ENCODE data around the gene CYB561D1.

CYB561D1 gene

DNA sequence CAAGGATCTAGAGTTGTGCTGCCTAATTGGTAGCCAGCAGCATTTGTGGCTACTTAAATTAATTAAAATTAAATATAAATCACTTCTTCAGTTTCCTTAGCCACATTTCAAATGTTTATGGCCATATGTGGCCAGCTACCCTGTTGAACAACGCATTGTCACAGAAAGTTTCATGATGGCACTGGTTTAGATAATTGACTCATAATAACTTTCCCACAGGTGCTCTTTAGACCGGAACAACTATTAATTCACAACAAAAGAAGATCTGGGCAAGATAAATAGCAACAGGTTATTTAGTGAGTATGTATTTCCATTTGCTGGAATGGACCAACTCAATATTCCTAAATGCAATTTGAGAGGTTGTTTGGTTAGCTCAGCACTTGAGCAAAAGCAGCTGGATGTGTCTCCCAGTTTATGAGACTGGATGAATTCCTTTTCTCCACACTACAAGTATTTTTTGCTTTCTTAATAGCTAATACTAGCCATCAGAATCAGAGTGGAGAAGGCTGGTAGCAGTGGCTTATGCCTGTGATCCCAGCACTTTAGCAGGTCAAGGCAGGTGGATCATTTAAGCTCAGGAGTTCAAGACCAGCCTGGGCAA lies 19.3 kb downstream of the CYB561D1 start:
- H3K9me3 ChIP-seq (ENCODE audit: control insufficient read depth, insufficient read depth, low read length) = no peaks in the 10 kb centered on the region
- H4K20me1 ChIP-seq (ENCODE audit: control insufficient read depth, insufficient read depth, low read depth, low read length) = no peaks in the 10 kb centered on the region
- H3K27me3 ChIP-seq (ENCODE audit: control insufficient read depth, low read length) = peaks cover 28% of the 10 kb centered on the region
- H3K79me2 ChIP-seq (ENCODE audit: control insufficient read depth, low read length) = no peaks in the 10 kb centered on the region
- H3K27ac ChIP-seq (ENCODE audit: low read depth, low read length) = no peak overlapping the region
- TF ChIP-seq EZH2phosphoT487 (IDR thresholded peaks at IDR 0.05; ENCODE audit: borderline replicate concordance, low read length) = no peak
- TF ChIP-seq, protein P1, sequence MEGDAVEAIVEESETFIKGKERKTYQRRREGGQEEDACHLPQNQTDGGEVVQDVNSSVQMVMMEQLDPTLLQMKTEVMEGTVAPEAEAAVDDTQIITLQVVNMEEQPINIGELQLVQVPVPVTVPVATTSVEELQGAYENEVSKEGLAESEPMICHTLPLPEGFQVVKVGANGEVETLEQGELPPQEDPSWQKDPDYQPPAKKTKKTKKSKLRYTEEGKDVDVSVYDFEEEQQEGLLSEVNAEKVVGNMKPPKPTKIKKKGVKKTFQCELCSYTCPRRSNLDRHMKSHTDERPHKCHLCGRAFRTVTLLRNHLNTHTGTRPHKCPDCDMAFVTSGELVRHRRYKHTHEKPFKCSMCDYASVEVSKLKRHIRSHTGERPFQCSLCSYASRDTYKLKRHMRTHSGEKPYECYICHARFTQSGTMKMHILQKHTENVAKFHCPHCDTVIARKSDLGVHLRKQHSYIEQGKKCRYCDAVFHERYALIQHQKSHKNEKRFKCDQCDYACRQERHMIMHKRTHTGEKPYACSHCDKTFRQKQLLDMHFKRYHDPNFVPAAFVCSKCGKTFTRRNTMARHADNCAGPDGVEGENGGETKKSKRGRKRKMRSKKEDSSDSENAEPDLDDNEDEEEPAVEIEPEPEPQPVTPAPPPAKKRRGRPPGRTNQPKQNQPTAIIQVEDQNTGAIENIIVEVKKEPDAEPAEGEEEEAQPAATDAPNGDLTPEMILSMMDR (IDR thresholded peaks at IDR 0.05; ENCODE audit: low read depth, low read length, poor library complexity, severe bottlenecking) = no peak
- H3K4me1 ChIP-seq (ENCODE audit: control insufficient read depth, low read length) = peaks cover 6% of the 10 kb centered on the region
- H3K9me2 ChIP-seq (replicated peaks; ENCODE audit: control insufficient read depth, low read length) = no peaks in the 10 kb centered on the region
- H3K4me2 ChIP-seq (ENCODE audit: low read length) = no peak overlapping the region
- no peaks in the 10 kb centered on the region for H3F3A ChIP-seq (ENCODE audit: control insufficient read depth, insufficient read depth)
- no peaks in the 10 kb centered on the region for H3K36me3 ChIP-seq (ENCODE audit: control insufficient read depth, low read length)
- H3K4me3 ChIP-seq (ENCODE audit: low read length) = no peak overlapping the region

DNA sequence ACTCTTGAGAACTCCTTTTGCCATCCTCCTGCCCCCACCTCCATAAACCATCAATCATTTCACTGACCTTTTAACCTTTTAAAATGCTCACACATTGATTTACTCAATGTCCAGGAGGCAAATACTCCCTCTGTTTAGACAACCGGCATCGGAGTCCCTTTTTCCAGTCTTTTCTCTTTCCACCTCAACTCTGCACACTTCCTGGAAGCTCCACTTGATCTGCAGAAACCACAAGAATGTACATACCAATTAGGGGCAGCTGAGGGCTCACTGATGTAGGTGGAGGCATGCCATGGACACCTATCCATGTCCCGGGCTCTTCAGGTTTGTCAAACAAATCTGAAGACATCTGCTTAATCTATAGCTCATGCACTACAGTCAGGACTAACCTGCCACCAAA lies 21.0 kb downstream of the CYB561D1 start:
- Histone ChIP-seq H3K36me3 (ENCODE audit: control insufficient read depth, low read length) (no peaks in the 10 kb centered on the region), H3K79me2 (ENCODE audit: control insufficient read depth, low read length) (no peaks in the 10 kb centered on the region), H3F3A (ENCODE audit: control insufficient read depth, insufficient read depth) (no peaks in the 10 kb centered on the region), H3K9me2 (replicated peaks; ENCODE audit: control insufficient read depth, low read length) (no peaks in the 10 kb centered on the region), H3K4me1 (ENCODE audit: control insufficient read depth, low read length) (peaks cover 4% of the 10 kb centered on the region), H3K27ac (ENCODE audit: low read depth, low read length) (no peak overlapping the region), H3K9me3 (ENCODE audit: control insufficient read depth, insufficient read depth, low read length) (no peaks in the 10 kb centered on the region), H4K20me1 (ENCODE audit: control insufficient read depth, insufficient read depth, low read depth, low read length) (no peaks in the 10 kb centered on the region), H3K4me2 (ENCODE audit: low read length) (no peak overlapping the region), H3K27me3 (ENCODE audit: control insufficient read depth, low read length) (peaks cover 17% of the 10 kb centered on the region), H3K4me3 (ENCODE audit: low read length) (no peak overlapping the region)
- TF ChIP-seq, protein P1 (IDR thresholded peaks at IDR 0.05; ENCODE audit: low read depth, low read length, poor library complexity, severe bottlenecking) = no peak
- no peak for TF ChIP-seq EZH2phosphoT487 (IDR thresholded peaks at IDR 0.05; ENCODE audit: borderline replicate concordance, low read length)

DNA sequence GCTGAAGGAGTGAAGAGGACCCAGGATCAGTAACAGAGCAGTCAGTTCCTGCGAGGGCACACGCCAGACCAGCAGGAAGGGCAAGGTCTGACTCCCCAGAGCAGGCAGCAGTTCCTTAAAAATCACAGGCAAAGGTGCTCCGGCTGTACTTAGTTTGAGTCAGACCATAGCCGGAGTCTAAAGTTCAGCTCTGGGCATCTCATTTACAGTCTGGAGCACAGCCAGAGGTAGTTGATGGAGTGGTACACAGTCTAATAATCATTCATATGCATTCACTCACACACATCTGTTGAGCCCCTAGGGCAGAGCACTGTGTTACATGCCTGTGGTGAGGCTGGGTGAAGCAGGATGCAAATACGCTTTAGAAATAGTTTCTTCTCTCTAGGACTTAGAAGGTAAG lies 23.0 kb downstream of the CYB561D1 start:
- Histone ChIP-seq H3K4me1 (ENCODE audit: control insufficient read depth, low read length) (no peaks in the 10 kb centered on the region), H3K9me2 (replicated peaks; ENCODE audit: control insufficient read depth, low read length) (no peaks in the 10 kb centered on the region), H3F3A (ENCODE audit: control insufficient read depth, insufficient read depth) (no peaks in the 10 kb centered on the region), H3K4me2 (ENCODE audit: low read length) (no peak overlapping the region), H3K9me3 (ENCODE audit: control insufficient read depth, insufficient read depth, low read length) (no peaks in the 10 kb centered on the region), H4K20me1 (ENCODE audit: control insufficient read depth, insufficient read depth, low read depth, low read length) (no peaks in the 10 kb centered on the region), H3K36me3 (ENCODE audit: control insufficient read depth, low read length) (no peaks in the 10 kb centered on the region), H3K4me3 (ENCODE audit: low read length) (no peak overlapping the region), H3K27me3 (ENCODE audit: control insufficient read depth, low read length) (peaks cover 7% of the 10 kb centered on the region), H3K79me2 (ENCODE audit: control insufficient read depth, low read length) (no peaks in the 10 kb centered on the region), H3K27ac (ENCODE audit: low read depth, low read length) (no peak overlapping the region)
- TF ChIP-seq, protein P1 (IDR thresholded peaks at IDR 0.05; ENCODE audit: low read depth, low read length, poor library complexity, severe bottlenecking) = no peak
- TF ChIP-seq EZH2phosphoT487 (IDR thresholded peaks at IDR 0.05; ENCODE audit: borderline replicate concordance, low read length) = no peak

All from DOHH2 (cell line).